ENCODE measurements around the gene POGZ.

POGZ gene

DNA sequence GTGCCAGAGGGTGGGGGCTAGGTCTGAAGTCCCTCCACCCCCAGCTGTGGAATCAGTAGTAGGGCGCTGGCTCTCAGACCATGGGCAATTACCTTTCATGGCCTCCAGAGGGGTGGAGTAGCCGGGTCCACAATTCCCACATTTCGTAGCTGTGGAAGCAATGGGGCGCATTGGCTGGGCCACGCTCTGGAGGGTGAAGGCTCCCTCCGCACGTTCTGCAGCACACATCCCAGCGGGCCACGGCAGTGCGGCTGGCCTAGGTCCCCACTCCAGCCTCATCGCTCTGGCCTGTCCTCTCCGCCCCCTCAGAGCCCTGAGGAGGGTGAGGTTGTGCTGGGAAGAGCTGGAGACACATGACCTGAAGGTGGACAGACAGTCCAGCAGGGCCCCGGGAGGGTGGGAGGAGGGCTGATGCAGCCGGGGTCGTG, 89.7 kb downstream of the POGZ start:
- DNase-seq = no peak

GRCh38 chr1:151369302-151369610, 90.0 kb downstream of the POGZ start:
- no peak for DNase-seq

- no peak for DNase-seq
Observed at GRCh38 chr1:151368393-151369301, 90.6 kb downstream of the POGZ start.

- no peak for DNase-seq
Observed at GRCh38 chr1:151367658-151368392, 91.5 kb downstream of the POGZ start.

GRCh38 chr1:151364996-151365395, 94.3 kb downstream of the POGZ start:
- DNase-seq = no peak

DNA sequence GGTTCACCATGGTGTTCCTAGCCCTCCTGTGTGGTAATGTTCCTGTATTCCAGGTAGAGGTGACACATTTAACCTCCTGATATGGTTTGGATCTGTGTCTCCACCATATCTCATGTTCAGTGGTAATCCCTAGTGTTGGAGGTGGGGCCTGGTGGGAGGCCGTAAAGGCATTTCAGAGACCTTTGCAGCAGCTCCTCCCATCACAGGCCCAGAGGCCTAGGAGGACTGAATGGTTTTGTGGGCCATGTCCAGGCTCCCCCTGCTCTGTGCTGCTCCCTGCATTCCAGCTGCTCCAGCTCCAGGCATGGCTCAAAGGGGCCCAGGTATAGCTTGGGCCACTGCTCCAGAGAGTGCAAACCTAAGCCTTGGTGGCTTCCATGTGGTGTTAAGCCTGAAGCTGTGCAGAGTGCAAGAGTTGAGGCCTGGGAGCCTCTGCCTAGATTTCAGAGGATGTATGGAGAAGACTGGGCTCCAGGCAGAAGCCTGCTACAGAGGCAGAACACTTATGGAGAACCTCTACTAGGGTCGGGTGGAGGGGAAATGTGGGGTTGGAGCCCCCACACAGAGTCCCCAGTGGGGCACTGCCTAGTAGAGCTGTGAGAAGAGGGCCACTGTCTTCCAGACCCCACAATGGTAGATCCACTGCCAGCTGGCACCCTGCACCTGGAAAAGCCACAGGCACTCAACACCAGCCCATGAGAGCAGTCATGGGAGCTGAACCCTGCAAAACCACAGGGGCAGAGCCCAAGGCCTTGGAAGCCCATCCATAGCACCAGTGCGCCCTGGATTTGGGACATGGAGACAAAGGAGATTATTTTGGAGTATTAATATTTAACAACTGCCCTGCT, 96.8 kb downstream of the POGZ start:
- DNase-seq = no peak

DNA sequence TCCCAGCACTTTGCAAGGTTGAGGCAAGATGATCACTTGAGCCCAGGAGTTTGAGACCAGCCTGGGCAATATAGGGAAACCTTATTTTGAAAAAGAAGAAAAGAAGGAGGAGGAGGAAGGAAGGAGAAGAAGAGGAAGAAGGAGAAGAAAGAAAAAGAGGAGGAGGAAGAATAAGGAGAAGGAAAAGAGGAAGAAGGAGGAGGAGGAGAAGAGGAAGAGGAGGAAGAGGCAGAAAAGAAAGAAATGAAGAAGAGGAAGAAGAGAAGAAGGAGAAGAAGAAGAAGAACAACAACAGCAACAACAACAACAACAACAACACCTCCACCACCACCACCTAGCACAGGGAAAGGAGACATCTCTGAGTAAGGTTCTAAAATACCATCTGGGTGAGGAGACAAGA, 97.4 kb downstream of the POGZ start:
- no peak for DNase-seq

DNA sequence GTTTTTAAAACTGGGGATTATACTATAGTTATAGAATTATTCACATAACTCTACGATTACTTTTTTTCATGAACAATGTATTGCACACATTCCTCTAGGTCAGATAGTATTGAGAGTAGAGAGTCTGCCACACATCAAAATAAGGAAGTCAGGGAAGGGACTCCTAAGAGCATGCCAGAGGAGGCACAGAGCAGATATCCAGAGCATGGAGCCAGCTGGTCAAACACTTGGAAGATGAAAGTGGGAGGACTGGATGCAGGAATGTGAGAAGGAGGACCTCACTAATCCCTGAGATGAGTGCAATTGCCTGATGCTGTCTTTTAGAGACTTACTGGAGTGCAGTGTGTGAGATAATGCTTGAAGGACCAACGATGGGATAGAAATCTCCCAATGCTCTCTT, 102.6 kb downstream of the POGZ start:
- no peak for DNase-seq
